Measurements from ENCODE around the gene ZNF618.

- no peak for TF ChIP-seq CTCF (conservative IDR thresholded peaks at IDR 0.05; ENCODE audit: low read length)
- TF ChIP-seq EZH2phosphoT487 (IDR thresholded peaks at IDR 0.05; ENCODE audit: borderline replicate concordance, low read depth, low read length) = no peak
Observed at GRCh38 chr9:114037249-114037648, 161.1 kb downstream of the ZNF618 start.
